Measurements from ENCODE around the gene MAP3K8.
"Not testable (repeated sequence)": the region's sequence is repeated elsewhere in the genome, so short reads cannot be mapped to it uniquely, and the experiment has no call there.

MAP3K8 gene

GRCh38 chr10:30447125-30447799 is 13.3 kb downstream of the MAP3K8 start:
- no peak for DNase-seq (ENCODE audit: low spot score)

DNA sequence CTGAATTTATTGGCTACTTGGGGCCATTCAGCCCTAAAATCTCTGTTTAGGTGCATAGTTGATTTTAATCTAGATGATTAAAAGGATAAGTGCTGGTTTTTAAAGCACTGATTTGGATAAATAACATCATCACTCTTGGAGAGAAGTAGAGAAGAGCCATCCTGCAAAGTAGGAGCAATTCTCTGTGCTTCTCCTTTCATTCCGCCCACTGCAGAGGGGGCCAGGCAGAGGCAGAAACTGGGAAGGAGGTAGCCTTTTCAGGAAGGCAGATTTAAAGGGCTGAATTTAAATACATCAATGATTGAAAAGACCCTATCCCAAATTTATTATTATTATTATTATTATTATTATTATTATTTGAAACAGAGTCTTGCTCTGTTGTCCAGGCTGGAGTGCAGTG is 14.1 kb downstream of the MAP3K8 start:
- no peak for DNase-seq (ENCODE audit: low spot score)

DNA sequence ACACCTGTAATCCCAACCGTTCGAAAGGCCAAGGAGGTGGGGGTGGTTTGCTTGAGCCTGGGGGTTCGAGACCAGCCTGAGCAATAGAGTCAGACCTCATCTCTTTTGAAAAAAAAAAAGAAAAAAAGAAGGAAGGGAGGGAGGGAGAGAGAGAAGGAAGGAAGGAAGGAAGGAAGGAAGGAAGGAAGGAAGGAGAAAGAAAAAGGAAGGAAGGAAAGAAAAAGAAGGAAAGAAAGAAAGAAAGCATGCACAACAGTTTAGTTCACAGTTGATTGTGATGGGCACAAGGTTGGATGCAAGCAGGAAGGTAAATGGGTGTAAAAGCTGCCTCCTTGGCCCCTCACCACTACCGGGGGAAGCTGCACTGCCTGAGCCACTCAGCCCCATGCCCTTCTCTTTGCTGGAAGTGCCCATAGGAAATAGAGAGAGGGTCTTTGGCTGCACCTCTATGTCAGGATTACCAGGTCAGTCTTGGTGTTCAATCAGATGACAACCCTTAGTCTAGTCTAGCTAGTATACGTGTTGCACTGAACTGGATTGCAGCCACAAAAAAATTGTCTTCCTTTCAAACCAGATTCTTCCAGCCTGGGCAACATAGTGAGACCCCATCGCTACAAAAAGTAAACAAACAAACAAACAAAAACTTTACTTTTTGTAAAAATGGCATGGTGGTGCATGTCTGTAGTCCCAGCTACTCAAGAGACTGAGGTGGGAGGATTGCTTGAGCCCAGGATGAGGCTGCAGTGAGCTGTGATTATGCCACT is 20.0 kb downstream of the MAP3K8 start:
- DNase-seq (ENCODE audit: low spot score), result no peak

DNA sequence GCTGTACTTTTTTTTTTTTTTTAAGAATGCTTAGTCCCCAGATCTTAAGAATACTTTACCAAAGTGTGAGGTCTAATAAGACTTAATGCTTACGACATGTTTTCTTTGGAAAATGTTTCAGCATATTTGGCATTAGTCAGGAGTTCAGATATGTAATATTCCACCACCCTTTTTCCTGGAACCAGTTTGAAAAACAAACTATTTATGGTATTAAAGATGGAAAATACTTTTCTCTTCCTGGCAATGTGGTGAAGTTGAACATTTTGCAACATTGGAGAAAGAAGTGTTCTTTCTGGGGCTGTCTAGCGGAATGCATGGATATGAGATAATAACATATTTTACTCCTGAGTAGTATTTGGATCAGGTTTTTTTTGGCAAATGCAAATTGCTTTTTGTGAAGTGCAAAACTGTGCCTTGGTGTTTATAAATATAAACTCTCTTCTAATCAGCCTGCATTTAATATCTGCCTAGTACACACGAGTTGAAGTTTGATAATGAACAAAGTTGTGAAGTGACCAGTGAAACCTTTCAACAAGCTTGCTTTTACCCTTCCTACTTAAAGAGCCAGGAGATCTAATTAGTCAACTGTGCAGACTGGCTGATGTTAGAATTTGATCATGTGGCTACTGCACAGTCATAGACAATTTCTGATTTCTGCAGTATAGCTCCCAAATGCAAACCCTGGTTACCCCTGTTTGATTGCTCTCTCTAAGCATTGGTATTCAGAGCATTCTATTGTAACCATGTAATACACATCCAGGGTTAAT is 20.9 kb downstream of the MAP3K8 start:
- no peak for DNase-seq (ENCODE audit: low spot score)

DNA sequence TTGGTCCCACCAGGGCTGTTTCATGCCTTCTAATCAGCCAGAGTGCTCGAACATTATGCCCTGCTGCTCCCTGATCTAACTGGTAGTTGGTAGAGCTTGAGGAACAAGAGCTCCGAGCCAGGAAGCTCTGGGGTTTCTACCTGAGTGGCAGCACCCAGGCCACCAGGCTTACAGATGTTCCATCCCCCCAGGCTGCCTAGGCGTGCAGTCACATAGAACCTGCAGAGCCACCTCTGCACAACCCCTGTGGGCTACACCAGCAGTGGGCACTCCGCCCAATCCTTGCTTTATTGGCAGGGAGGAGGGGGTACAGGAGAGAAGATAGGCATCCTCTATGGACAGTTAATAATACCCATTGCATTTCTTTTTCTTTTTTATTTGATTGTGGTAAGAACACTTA is 21.8 kb downstream of the MAP3K8 start:
- no peak for DNase-seq (ENCODE audit: low spot score)

- DNase-seq (ENCODE audit: low spot score), result no peak
These were observed 22.3 kb downstream of the MAP3K8 start for GRCh38 chr10:30456266-30456665.

DNA sequence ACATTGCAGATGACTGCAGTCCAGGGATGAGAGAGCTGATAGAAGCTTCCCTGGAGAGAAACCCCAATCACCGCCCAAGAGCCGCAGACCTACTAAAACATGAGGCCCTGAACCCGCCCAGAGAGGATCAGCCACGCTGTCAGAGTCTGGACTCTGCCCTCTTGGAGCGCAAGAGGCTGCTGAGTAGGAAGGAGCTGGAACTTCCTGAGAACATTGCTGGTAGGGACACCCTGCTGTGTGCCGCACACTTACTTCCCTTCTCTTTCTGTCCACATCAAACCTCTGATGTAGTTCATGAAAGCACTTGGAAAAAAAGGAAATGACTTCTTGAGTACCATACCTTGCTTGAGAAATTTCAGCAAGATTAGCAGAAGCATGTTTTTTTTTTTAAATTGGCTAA is 25.3 kb downstream of the MAP3K8 start:
- DNase-seq (ENCODE audit: low spot score), result no peak

DNA sequence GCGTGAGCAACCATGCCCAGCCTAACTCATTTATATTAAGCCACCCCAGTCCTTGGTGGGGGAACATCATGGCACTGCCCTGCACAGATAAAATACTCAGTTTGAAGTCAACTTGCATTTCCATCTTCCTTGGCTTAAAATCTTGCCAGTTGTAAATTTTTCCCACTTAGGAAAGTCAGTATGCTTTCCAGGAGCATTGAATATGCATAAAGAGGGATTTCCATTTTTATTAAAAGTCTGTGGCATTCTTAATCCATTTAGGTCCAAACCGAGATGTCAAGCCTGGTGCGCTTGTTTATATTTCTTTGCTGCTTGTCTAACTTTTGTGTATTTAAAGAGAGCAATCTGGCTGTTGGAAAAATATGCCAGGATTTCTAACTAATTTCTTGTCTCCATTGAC is 26.1 kb downstream of the MAP3K8 start:
- no peak for DNase-seq (ENCODE audit: low spot score)

DNA sequence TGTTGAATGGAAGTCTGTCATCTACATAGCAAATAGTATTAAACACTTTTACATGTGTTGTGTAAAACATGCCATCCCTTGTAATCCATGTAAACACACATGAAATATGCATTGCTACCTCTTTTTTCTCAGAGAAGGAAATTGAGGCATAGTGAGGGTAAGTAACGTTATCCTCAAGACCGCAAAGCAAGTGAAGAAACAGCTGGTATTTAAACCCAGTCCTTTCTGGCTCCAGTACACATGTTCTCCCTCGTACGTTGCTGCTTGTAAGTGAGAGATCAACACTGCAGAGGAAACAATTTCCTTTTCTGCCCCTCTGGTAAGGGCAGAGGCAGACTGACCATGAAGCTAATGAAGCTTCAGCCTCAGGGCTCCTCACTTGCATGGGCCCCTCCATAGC is 28.5 kb downstream of the MAP3K8 start:
- DNase-seq (ENCODE audit: low spot score), result no peak

DNA sequence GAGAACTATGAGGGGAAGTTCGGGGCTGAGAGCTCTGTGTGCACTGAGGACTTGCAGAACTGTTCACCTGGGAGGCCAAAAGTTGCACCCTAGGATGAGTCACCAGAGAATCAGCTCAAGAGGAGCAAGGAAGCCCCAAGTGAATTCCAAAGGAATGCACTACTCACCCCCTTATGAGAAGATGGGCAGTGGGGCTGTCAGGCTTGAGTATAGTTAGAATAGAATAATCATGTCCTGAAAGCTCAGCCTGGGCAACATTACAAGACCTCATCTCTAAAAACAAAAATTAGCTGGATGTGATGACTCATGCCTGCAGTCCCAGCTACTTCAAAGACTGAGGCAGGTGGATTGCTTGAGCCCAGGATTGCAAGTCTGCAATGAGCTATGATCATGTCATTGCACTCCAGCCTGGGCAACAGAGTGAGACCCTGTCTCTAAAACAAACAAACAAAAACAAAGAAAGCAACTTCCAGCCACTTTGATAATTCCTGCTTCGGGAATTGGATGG is 30.0 kb downstream of the MAP3K8 start:
- DNase-seq (ENCODE audit: low spot score), result no peak

GRCh38 chr10:30464675-30465074 is 30.7 kb downstream of the MAP3K8 start:
- DNase-seq (ENCODE audit: low spot score), result no peak

DNA sequence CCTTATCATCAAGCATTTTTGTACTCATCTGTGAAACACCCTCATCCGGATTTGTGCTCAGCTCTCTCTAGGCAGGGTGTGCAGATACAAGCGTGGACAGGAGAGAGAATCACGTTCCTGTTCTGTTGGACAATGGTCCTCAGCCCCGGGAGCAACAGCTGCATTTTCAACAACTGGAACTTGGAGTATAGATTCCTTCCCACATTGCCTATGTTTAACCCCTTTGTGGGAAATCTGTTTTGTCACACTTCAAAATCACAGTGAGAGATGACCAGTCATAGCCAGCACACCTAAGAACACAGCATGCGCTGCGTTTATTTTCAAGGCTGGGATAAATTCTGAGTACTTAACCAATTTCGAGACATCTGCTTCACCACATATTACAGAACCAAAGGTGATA is 32.5 kb downstream of the MAP3K8 start:
- DNase-seq (ENCODE audit: low spot score), result no peak

DNA sequence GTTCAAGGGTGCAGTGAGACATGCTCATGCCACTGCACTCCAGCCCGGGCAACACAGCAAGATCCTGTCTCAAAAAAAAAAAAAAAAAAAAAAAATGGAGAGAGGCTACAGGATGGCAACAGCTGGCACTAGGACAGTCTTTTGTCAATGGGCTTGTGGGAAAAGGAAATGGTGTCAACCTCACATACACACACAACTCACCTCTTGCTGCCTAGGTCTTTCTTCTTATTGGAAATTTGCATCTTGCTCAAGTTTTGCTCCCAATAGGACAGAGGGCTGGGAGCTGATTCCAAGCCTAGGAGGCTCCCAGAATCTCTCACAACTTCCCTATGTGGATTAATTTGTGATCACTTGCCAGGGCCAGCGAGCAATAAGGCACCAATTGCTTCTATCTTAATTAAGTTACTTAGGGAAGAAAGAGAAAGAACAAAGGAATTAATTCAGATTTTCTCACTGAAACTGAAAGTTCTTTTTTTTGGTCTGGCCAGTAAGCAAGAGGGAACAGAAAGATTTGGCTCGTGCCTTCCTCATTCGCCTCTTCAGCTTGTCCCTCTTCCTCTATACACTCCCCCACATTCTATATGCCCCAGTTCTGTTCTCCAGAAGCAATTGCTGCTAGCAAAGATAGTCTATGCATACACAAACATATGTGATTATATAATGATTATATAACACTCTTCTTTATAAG is 33.8 kb downstream of the MAP3K8 start:
- DNase-seq (ENCODE audit: low spot score), result no peak

DNA sequence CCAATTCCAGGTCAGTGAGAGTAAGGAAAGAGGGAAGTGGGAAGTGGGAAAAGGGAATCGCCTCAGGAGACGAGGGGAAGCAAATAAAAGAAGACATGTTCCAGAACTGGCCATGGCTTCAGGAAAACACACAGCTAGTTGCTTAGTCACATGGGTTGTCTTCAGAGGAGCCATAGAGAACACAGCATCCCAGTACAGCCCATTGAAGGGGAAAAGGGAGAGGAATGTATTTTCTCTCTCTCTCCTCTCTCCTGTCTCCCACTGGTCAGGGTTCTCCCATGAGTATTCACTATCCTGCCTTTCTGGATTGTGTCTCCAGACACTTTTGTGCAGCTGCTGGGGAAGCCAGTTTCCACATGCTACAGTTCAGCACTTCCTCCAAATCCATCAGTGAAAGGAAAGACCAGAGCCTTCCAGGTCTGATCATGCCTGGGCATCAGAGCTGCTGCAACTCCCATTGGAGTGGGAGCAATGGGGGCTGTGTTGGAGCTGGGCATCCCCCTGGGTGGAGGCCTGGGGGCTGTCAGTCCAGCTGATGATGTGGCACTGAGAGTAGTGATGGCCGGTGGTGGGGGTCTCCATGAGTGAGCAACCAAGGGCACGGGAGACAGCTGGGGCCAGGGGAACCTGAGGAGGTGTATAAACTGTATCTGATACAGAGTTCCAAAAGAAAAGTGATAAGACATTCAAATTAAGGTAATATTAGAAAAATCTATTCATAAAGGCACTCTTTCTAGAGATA is 38.6 kb downstream of the MAP3K8 start:
- no peak for DNase-seq (ENCODE audit: low spot score)

GRCh38 chr10:30475515-30475914 is 41.5 kb downstream of the MAP3K8 start:
- not testable (repeated sequence) for DNase-seq (ENCODE audit: low spot score)

GRCh38 chr10:30476511-30477155 is 42.6 kb downstream of the MAP3K8 start:
- DNase-seq (ENCODE audit: low spot score), result no peak

- DNase-seq (ENCODE audit: low spot score), result not testable (repeated sequence)
These were observed 45.5 kb downstream of the MAP3K8 start for GRCh38 chr10:30479513-30479912.

DNA sequence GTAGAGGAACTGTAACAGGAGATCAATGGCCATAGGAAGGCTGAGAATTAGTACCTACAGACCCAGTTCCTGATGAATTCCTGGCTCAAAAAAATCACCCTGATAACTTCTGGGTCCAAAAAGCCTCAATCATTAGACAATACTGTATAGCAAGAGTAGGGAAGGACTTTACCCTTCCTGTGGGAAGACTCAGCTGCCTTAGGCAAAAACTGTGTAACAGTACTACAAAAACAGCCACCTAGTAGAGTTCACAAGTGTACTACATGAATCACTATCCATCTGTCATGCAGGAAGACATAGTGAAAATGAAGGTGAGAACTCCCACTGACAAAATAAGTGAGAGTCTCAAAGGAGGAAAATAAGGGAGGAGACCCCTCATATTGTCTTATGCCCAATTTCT is 47.6 kb downstream of the MAP3K8 start:
- no peak for DNase-seq (ENCODE audit: low spot score)

DNA sequence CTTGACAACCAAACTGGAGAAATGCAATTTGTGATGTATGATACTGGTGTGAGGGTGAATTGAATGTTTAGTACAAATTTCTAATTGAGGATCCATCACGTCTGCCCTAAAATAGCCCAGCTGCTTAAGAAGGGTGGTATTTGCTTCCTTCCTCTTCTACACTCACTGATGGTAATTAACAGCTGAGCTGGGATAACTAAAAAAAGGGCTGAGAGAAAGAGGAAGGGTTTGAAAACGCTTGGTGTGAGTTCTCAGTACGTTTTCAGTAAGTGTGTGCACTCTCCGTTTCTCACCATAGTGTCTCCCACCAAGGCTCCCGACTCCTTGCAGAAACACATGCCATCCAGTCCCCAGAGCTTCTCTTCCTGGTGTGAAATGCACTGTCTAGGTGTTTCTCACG is 54.3 kb downstream of the MAP3K8 start:
- no peak for DNase-seq (ENCODE audit: low spot score)

DNA sequence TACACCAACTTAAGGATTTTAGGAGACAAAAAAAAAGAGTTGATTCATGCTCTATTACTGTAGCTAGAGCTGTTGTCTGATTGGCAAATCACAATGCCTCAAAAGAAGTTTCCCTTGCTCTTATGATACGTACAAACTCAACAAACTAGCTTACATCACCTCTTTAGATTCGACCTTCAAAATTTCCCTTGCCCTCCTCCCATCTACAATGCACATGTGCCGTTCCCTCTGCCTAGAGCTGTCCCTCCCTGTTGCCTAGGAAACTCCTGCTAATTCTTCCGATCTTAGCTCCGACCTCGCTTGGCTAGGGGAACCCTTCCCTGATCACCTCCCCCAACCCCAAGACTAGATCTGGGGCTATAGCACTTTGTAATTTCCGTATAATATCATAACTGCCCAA is 55.4 kb downstream of the MAP3K8 start:
- no peak for DNase-seq (ENCODE audit: low spot score)

Measured in D341Med (cell line).